HG03520 (cell line): ENCODE data around the gene PRPF19.

Experiments used
- ATAC-seq: cut with Tn5 transposase; IDR thresholded peaks from one replicate; pipeline ENCODE4 v1.9.1; 2021; ENCODE audit warnings: mild to moderate bottlenecking, moderate library complexity; ENCODE audit not compliant: unreplicated experiment

The PRPF19 gene

DNA sequence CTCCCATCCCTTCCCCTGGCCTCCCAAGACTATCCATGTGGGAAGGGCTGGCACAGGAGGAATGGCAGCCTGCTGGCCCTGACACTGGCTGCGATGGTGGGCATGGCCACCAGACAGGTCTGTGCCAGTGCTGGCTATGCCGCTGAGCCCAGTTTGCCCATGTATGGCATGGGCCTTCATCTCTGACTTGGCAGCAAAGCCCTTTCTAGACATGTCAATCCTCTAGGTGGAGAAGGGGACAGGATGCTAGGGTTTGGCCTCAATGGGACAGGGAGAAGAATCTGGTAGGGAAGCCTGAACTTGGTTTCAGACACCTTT, 30.3 kb downstream of the PRPF19 start:
- ATAC-seq, result no peak

GRCh38 chr11:60875366-60876167, 30.8 kb downstream of the PRPF19 start:
- ATAC-seq, result no peak

- ATAC-seq, result no peak
These were observed 31.7 kb downstream of the PRPF19 start for GRCh38 chr11:60874421-60875365.

- ATAC-seq, result no peak
These were observed 32.9 kb downstream of the PRPF19 start for GRCh38 chr11:60873533-60873932.

GRCh38 chr11:60872961-60873524, 33.3 kb downstream of the PRPF19 start:
- no peak for ATAC-seq

DNA sequence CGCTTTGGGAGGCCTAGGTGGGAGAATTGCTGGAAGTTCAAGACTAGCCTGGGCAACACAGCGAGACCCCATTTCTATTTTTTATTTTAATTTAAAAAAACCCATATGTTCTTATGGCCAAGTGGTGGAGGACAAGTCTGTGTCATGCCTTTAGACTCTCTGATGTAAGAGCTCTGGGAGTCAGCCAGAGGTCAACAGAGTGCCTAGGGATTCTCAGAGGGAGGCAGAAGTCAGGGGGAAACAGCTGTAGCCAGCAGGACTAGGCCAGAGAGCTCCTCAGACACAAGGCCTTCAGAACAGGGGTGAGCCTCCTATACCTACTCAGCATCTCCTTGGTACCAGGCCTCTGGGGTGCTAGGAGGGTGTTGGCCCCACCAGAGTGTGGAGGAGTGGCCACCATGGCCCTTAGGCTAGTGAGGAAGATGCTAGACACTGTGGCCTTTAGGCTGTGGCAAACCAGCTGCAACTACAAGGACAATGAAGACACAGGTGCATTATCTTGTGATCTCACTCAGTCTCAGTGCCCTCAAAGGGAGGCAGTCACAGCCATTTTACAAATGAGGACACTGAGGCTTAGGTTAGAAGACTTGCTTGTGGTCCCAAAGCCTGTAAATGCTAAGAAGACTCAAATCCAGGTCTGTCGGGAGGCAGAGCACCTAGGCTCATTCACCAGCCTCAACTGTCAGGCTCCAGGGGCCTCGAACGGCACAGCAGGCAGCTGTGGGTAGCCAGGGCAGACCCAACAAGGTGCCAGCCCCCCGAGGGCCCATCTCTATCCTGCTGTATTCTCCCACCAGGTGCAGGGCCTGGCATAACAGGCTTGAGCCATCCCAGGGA, 34.0 kb downstream of the PRPF19 start:
- no peak for ATAC-seq

GRCh38 chr11:60871378-60872061, 34.9 kb downstream of the PRPF19 start:
- ATAC-seq, result no peak

DNA sequence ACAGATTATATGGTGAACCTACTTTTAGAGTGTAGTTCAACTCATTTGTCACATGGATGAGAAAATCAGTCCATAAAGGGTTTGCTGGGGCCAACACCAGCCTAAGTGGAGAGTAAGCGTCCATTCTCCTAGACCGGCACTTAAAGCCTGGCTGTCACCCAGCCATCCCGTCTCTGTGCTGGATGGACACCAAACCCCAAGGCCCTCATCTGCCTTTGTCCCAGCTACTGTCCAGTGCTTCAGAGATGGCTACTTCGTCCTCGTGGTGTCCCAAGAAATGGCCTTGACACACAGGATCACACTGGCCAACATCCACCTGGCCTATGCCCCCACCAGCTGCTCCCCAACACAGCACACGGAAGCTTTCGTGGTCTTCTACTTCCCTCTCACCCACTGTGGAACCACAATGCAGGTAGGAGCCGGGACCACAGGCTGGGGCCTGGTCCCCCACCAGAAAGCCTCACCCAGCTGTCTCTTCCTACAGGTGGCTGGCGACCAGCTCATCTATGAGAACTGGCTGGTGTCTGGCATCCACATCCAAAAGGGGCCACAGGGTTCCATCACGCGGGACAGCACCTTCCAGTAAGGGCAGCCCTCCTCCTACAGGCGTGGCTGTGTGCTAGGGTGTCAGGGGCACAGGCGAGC, 35.5 kb downstream of the PRPF19 start:
- ATAC-seq, result no peak

GRCh38 chr11:60870276-60870675, 36.1 kb downstream of the PRPF19 start:
- no peak for ATAC-seq

GRCh38 chr11:60869451-60869825, 36.9 kb downstream of the PRPF19 start:
- no peak for ATAC-seq

- no peak for ATAC-seq
These were observed 37.5 kb downstream of the PRPF19 start for GRCh38 chr11:60868682-60869450.

DNA sequence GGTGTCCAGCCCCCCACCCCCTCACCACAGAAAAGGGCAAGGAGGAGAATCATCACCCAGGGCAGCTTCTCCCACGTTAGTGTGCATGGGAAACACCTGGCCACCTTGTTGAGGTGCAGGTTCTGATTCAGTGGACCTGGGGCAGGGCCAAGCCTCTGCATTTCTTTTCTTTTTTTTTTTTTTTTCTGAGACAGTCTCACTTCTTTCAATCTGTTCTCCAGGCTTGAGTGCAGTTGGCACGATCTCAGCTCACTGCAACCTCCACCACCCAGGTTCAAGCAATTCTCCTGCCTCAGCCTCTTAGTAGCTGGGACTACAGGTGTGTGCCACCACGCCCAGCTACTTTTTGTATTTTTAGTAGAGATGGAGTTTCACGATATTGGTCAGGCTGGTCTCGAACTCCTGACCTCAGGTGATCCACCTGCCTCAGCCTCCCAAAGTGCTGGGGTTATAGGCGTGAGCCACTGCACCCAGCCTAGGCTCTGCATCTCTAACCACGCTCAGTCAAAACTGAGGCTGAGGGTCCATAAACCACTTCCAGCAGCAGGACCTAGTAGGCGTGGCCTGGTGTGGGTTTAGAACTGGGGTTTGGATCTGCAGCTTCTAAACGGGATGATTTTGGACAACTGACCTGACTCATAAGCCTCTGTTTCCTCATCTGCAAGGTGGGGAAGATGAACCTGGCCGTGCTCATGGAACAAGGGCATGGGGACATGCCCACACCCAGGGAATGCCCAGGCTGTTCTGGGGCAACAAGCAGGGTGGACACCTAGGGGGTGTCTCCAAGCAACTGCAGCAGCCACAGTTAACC, 38.3 kb downstream of the PRPF19 start:
- ATAC-seq, result no peak

- no peak for ATAC-seq
These were observed 39.2 kb downstream of the PRPF19 start, which contains the start of gene ZP1 for GRCh38 chr11:60866911-60867870. ZP1 (plus strand) TSS chr11:60867542; CDS start chr11:60867562, 20 bp downstream.

DNA sequence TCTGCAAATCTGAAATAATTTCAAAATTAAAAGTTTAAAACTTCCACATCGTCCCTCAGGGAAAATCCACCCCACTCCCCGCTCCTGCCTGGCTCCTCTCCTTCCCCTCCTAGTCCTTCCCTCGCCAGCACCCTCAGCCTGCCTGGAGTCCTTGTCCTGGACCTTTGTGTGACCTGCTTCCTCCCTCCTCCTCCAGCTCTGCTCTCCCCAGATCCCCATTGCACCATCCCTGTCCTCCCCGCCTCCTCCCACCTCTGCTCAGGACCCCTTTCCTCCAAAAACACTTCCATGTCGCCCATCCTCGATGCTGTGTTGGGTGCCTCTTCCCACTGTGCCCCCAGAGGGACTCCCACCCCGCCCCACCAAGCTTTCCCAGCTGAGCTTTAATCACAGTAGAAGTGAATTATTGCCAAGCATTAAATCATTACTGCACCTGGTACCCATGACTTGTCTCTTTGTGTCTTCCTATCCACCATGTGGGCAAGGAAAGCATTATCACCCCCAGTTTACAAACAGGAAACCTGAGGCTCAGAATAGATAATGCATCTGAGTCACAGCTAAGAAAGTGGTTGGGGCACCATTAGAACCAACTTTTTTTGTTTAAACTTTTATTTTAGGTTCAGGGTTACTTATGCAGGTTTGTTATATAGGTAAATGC, 41.4 kb downstream of the PRPF19 start:
- no peak for ATAC-seq

- no peak for ATAC-seq
These were observed 42.5 kb downstream of the PRPF19 start for GRCh38 chr11:60863550-60864521.
